Ureter (tissue), 1 donor: Measurements from ENCODE around the gene FPR1. TPM values are rescaled to one million over a fixed set of nuclear protein-coding genes. Genes with fewer than 3 reads are reported as not detected.

Experiments
- DNase-seq: peaks from one replicate; pipeline ENCODE4 v3.0.0-alpha.2; 2020; ENCODE audit warnings: low spot score
- total RNA-seq: library from RNA; stranded (reverse); gene quantifications from one replicate; pipeline ENCODE4 v1.2.4, GENCODE V29; 2023
- donor health status: DM: yes; HTN: yes; CAD: no.

FPR1 gene
- total RNA-seq, 1 donor from 2014 or later = 4.3 TPM

DNA sequence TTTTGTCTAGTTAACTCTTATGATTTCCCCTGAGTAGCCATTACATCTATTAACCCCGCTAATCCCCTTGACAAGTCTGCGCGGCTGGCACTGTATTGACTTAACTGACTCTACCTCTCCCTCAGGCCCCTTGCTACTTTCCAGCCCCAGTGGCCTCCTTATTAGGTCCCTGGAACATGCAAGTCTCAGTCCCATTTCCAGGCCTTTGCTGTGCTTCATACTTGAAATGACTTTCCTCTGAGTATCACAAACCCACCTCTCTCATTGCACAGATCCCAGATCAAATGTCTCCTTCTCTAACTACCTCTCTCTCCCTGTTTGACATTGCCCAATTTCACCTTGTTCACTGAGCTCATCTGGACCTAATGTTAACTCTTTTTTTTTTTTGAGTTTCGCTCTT lies 45.4 kb downstream of the FPR1 start:
- no peak for DNase-seq

GRCh38 chr19:51704626-51705025 lies 47.1 kb downstream of the FPR1 start:
- DNase-seq = no peak

GRCh38 chr19:51703575-51704515 lies 47.8 kb downstream of the FPR1 start:
- DNase-seq = peak; percentile 97

DNA sequence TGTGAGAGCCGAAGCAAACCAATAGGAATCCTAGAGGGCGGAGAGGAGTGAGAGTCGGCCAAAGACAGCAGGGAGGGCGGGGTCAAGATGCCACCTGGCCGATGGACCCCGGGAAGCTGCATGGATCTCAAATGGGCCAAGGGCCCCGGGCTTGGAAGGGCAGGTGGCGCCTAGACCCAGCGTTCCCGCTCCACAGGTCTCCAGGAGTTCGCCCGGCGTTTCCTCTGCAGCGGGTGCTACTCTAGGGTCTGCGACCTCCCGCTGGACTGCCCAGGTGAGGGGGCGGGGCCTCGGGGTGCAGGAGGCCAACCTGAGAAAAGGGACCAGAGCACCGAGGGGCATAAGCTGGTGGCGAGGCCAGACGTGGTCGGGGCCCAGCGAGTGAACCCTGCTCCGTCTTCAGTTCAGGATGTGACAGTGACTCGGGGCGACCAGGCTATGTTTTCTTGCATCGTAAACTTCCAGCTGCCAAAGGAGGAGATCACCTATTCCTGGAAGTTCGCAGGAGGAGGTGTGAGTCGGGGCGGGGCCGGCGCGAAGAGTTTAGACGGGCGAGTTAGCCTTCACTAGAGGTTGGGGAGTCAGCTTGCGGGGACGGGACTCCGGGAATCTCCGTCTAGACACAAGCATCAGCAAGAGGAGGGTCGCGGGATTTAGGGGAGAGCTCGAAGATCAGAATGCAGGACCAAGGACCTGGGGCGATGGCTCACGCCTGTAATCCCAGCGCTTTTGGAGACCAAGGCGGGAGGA lies 48.7 kb downstream of the FPR1 start:
- peak; percentile 61 for DNase-seq

- peak; percentile 81 for DNase-seq
Measured at GRCh38 chr19:51702103-51702824, 49.4 kb downstream of the FPR1 start.

GRCh38 chr19:51701468-51702100 lies 50.1 kb downstream of the FPR1 start:
- DNase-seq = no peak

DNA sequence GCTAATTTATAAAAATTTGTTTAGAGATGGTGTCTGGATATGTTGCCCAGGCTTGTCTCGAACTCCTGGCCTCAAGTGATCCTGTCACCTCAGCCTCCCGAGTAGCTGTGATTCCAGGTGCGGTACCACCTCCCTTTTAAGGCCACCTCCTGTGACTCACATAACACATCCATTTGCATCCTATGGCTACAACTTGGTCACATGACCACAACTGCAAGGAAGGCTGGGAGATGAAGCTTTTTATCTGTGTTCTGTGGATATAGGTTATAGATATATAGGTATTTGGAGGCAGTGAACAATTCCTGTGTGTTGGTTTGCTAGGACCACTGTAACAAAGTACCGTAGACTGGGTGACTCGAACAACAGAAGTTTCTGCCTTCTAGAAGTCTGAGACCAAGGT lies 52.5 kb downstream of the FPR1 start:
- DNase-seq = no peak

- DNase-seq = peak; percentile 26
Measured at GRCh38 chr19:51698296-51698695, 53.4 kb downstream of the FPR1 start.

GRCh38 chr19:51697169-51697776 lies 54.4 kb downstream of the FPR1 start:
- DNase-seq = peak; percentile 30

- no peak for DNase-seq
Measured at GRCh38 chr19:51696606-51697005, 55.1 kb downstream of the FPR1 start.

Other genes with a start within 250 kb of the FPR1 start
- gene SIGLEC6, start 220.2 kb downstream of the FPR1 start, total RNA-seq = 2.2 TPM
- 16.0 TPM for gene ZNF175, start 180.6 kb downstream of the FPR1 start, total RNA-seq
- 1.2 TPM for gene SIGLEC5, start 121.5 kb downstream of the FPR1 start, total RNA-seq
- 4.2 TPM for gene SIGLEC14, start 105.1 kb downstream of the FPR1 start, total RNA-seq
- 25.6 TPM for gene SPACA6, start 58.5 kb downstream of the FPR1 start, total RNA-seq
- gene HAS1, start 27.9 kb downstream of the FPR1 start, total RNA-seq = 0.18 TPM
- 0.89 TPM for gene FPR2, start 9.3 kb upstream of the FPR1 start, total RNA-seq
- gene FPR3, start 43.3 kb upstream of the FPR1 start, total RNA-seq = 3.4 TPM
- 21.5 TPM for gene ZNF577, start 136.1 kb upstream of the FPR1 start, total RNA-seq
- gene ZNF649, start 153.1 kb upstream of the FPR1 start, total RNA-seq = 23.6 TPM
- gene ZNF613, start 175.6 kb upstream of the FPR1 start, total RNA-seq = 10.2 TPM
- 23.3 TPM for gene ZNF350, start 235.0 kb upstream of the FPR1 start, total RNA-seq